ENCODE results near the gene POLR3F.
"Not testable (repeated sequence)": the region's sequence is repeated elsewhere in the genome, so short reads cannot be mapped to it uniquely, and the experiment has no call there.

The POLR3F gene

GRCh38 chr20:18466894-18467730 lies at the start of gene POLR3F, which contains the start of gene DZANK1:
POLR3F (plus strand) TSS chr20:18467390; CDS start chr20:18467507, 117 bp downstream.
DZANK1 (minus strand) TSS chr20:18467030; CDS start chr20:18465358, 1,672 bp downstream.
- peak; percentile 70 to 88 for DNase-seq (ENCODE audit: extremely low read depth in 1 of 2, low read depth in 1 of 2)

- DNase-seq (ENCODE audit: extremely low read depth in 1 of 2, low read depth in 1 of 2) = no peak
Observed at GRCh38 chr20:18421608-18422007, 45.6 kb upstream of the POLR3F start.

GRCh38 chr20:18427214-18427613 lies 40.0 kb upstream of the POLR3F start:
- no peak for DNase-seq (ENCODE audit: extremely low read depth in 1 of 2, low read depth in 1 of 2)

GRCh38 chr20:18428490-18429173 lies 38.6 kb upstream of the POLR3F start:
- DNase-seq (ENCODE audit: extremely low read depth in 1 of 2, low read depth in 1 of 2) = no peak

GRCh38 chr20:18430172-18430826 lies 36.9 kb upstream of the POLR3F start:
- no peak for DNase-seq (ENCODE audit: extremely low read depth in 1 of 2, low read depth in 1 of 2)

GRCh38 chr20:18431206-18431605 lies 36.0 kb upstream of the POLR3F start:
- DNase-seq (ENCODE audit: extremely low read depth in 1 of 2, low read depth in 1 of 2) = no peak

GRCh38 chr20:18436847-18437246 lies 30.3 kb upstream of the POLR3F start:
- DNase-seq (ENCODE audit: extremely low read depth in 1 of 2, low read depth in 1 of 2) = no peak

GRCh38 chr20:18440403-18440802 lies 26.8 kb upstream of the POLR3F start:
- DNase-seq (ENCODE audit: extremely low read depth in 1 of 2, low read depth in 1 of 2) = no peak

- DNase-seq (ENCODE audit: extremely low read depth in 1 of 2, low read depth in 1 of 2) = no peak
Observed at GRCh38 chr20:18443886-18444285, 23.3 kb upstream of the POLR3F start.

- DNase-seq (ENCODE audit: extremely low read depth in 1 of 2, low read depth in 1 of 2) = no peak
Observed at GRCh38 chr20:18456600-18456999, 10.6 kb upstream of the POLR3F start.

GRCh38 chr20:18465536-18466200 lies 1.5 kb upstream of the POLR3F start:
- DNase-seq (ENCODE audit: extremely low read depth in 1 of 2, low read depth in 1 of 2) = no peak

GRCh38 chr20:18466574-18466893 lies 656 bp upstream of the POLR3F start:
- DNase-seq (ENCODE audit: extremely low read depth in 1 of 2, low read depth in 1 of 2) = peak in 1 of 2 donors; percentile 0

- DNase-seq (ENCODE audit: extremely low read depth in 1 of 2, low read depth in 1 of 2) = no peak
Observed at GRCh38 chr20:18477218-18477617, 10.0 kb downstream of the POLR3F start.

GRCh38 chr20:18477821-18478220 lies 10.6 kb downstream of the POLR3F start:
- DNase-seq (ENCODE audit: extremely low read depth in 1 of 2, low read depth in 1 of 2) = no peak

- no peak for DNase-seq (ENCODE audit: extremely low read depth in 1 of 2, low read depth in 1 of 2)
Observed at GRCh38 chr20:18481596-18481995, 14.4 kb downstream of the POLR3F start.

- DNase-seq (ENCODE audit: extremely low read depth in 1 of 2, low read depth in 1 of 2) = no peak
Observed at GRCh38 chr20:18488301-18488700, 21.1 kb downstream of the POLR3F start.

- no peak for DNase-seq (ENCODE audit: extremely low read depth in 1 of 2, low read depth in 1 of 2)
Observed at GRCh38 chr20:18496042-18496441, 28.9 kb downstream of the POLR3F start.

- DNase-seq (ENCODE audit: extremely low read depth in 1 of 2, low read depth in 1 of 2) = peak; percentile 48 to 61
Observed at GRCh38 chr20:18496740-18497592, 29.8 kb downstream of the POLR3F start, which contains the start of gene RBBP9. RBBP9 (minus strand) TSS chr20:18497225; CDS start chr20:18497167, 58 bp downstream.

GRCh38 chr20:18497603-18498002 lies 30.4 kb downstream of the POLR3F start:
- no peak for DNase-seq (ENCODE audit: extremely low read depth in 1 of 2, low read depth in 1 of 2)

GRCh38 chr20:18501672-18502071 lies 34.5 kb downstream of the POLR3F start:
- not testable (repeated sequence) for DNase-seq (ENCODE audit: extremely low read depth in 1 of 2, low read depth in 1 of 2)

Measured in activated CD8-positive, alpha-beta memory T cell treated with anti-CD3 and anti-CD28 coated beads for 1 hour (primary cell).